ENCODE results near the gene PARD3.
A peak's percentile ranks its signal among the peaks of the same experiment; 100 is the strongest.

Gene PARD3

GRCh38 chr10:34091635-34092195 is 723.4 kb downstream of the PARD3 start:
- H3K4me3 ChIP-seq (ENCODE audit: low read depth, low read length), result no peak overlapping the region
- no peak for DNase-seq (ENCODE audit: low read depth)
- in situ Hi-C loops (cut with HindIII; ENCODE audit: low sequenced_read_pairs), result no loop called here
- no peak for TF ChIP-seq CTCF (IDR thresholded peaks at IDR 0.05; ENCODE audit: low read depth, low read length, missing control alignments)

- no peak for DNase-seq (ENCODE audit: low read depth)
- TF ChIP-seq CTCF (IDR thresholded peaks at IDR 0.05; ENCODE audit: low read depth, low read length, missing control alignments), result no peak
- no peak overlapping the region for H3K4me3 ChIP-seq (ENCODE audit: low read depth, low read length)
- in situ Hi-C loops (cut with HindIII; ENCODE audit: low sequenced_read_pairs), result no loop called here
Measured at GRCh38 chr10:34089253-34089652, 725.8 kb downstream of the PARD3 start.

- in situ Hi-C loops (cut with HindIII; ENCODE audit: low sequenced_read_pairs), result no loop called here
- TF ChIP-seq CTCF (IDR thresholded peaks at IDR 0.05; ENCODE audit: low read depth, low read length, missing control alignments), result no peak
- DNase-seq (ENCODE audit: low read depth), result no peak
- H3K4me3 ChIP-seq (ENCODE audit: low read depth, low read length), result no peak overlapping the region
Measured at GRCh38 chr10:34088208-34088794, 726.8 kb downstream of the PARD3 start.

- in situ Hi-C loops (cut with HindIII; ENCODE audit: low sequenced_read_pairs), result no loop called here
- no peak for TF ChIP-seq CTCF (IDR thresholded peaks at IDR 0.05; ENCODE audit: low read depth, low read length, missing control alignments)
Measured at GRCh38 chr10:34087095-34087418, 728.0 kb downstream of the PARD3 start.

GRCh38 chr10:34083567-34083966 is 731.5 kb downstream of the PARD3 start:
- H3K4me3 ChIP-seq (ENCODE audit: low read depth, low read length), result no peak overlapping the region
- no peak for DNase-seq (ENCODE audit: low read depth)
- in situ Hi-C loops (cut with HindIII; ENCODE audit: low sequenced_read_pairs), result no loop called here
- TF ChIP-seq CTCF (IDR thresholded peaks at IDR 0.05; ENCODE audit: low read depth, low read length, missing control alignments), result no peak

More at GRCh38 chr10:34087095-34087418, 728.0 kb downstream of the PARD3 start:
- DNase-seq (ENCODE audit: low read depth), result no peak
- H3K4me3 ChIP-seq (ENCODE audit: low read depth, low read length), result no peak overlapping the region

GRCh38 chr10:34081948-34082347 is 733.1 kb downstream of the PARD3 start:
- DNase-seq (ENCODE audit: low read depth), result no peak
- H3K4me3 ChIP-seq (ENCODE audit: low read depth, low read length), result no peak overlapping the region
- in situ Hi-C loops (cut with HindIII; ENCODE audit: low sequenced_read_pairs), result no loop called here

More at GRCh38 chr10:34081948-34082347, 733.1 kb downstream of the PARD3 start:
- peak; percentile 6 for TF ChIP-seq CTCF (IDR thresholded peaks at IDR 0.05; ENCODE audit: low read depth, low read length, missing control alignments)
